ENCODE results near the gene ABCC4.
"Not testable (repeated sequence)": the region's sequence is repeated elsewhere in the genome, so short reads cannot be mapped to it uniquely, and the experiment has no call there.

DNA sequence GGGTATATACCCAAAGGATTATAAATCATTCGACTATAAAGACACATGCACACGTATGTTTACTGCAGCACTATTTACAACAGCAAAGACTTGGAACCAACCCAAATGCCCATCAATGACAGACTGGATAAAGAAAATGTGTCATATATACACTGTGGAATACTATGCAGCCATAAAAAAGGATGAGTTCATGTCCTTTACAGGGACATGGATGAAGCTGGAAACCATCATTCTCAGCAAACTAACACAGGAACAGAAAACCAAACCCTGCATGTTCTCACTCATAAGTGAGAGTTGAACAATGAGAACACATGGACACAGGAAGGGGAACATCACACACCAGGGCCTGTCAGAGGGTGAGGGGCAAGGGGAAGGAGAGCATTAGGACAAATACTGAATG, 102.6 kb downstream of the ABCC4 start:
- TF ChIP-seq, protein P1, sequence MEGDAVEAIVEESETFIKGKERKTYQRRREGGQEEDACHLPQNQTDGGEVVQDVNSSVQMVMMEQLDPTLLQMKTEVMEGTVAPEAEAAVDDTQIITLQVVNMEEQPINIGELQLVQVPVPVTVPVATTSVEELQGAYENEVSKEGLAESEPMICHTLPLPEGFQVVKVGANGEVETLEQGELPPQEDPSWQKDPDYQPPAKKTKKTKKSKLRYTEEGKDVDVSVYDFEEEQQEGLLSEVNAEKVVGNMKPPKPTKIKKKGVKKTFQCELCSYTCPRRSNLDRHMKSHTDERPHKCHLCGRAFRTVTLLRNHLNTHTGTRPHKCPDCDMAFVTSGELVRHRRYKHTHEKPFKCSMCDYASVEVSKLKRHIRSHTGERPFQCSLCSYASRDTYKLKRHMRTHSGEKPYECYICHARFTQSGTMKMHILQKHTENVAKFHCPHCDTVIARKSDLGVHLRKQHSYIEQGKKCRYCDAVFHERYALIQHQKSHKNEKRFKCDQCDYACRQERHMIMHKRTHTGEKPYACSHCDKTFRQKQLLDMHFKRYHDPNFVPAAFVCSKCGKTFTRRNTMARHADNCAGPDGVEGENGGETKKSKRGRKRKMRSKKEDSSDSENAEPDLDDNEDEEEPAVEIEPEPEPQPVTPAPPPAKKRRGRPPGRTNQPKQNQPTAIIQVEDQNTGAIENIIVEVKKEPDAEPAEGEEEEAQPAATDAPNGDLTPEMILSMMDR (conservative IDR thresholded peaks at IDR 0.05) = not testable (repeated sequence)
- TF ChIP-seq ZFX (IDR thresholded peaks at IDR 0.05) = not testable (repeated sequence)
